Hematopoietic multipotent progenitor cell treated with erythropoietin and hydrocortisone succinate and interleukin-3 and kit ligand, for 8 days (in vitro differentiated cells): Measurements from ENCODE around the gene DPAGT1.
A peak's percentile ranks its signal among the peaks of the same experiment; 100 is the strongest.
"Not testable (repeated sequence)": the region's sequence is repeated elsewhere in the genome, so short reads cannot be mapped to it uniquely, and the experiment has no call there.

Experiments used
- DNase-seq: peaks from one replicate; pipeline ENCODE4 v3.0.0-alpha.2; 2015

Gene DPAGT1

DNA sequence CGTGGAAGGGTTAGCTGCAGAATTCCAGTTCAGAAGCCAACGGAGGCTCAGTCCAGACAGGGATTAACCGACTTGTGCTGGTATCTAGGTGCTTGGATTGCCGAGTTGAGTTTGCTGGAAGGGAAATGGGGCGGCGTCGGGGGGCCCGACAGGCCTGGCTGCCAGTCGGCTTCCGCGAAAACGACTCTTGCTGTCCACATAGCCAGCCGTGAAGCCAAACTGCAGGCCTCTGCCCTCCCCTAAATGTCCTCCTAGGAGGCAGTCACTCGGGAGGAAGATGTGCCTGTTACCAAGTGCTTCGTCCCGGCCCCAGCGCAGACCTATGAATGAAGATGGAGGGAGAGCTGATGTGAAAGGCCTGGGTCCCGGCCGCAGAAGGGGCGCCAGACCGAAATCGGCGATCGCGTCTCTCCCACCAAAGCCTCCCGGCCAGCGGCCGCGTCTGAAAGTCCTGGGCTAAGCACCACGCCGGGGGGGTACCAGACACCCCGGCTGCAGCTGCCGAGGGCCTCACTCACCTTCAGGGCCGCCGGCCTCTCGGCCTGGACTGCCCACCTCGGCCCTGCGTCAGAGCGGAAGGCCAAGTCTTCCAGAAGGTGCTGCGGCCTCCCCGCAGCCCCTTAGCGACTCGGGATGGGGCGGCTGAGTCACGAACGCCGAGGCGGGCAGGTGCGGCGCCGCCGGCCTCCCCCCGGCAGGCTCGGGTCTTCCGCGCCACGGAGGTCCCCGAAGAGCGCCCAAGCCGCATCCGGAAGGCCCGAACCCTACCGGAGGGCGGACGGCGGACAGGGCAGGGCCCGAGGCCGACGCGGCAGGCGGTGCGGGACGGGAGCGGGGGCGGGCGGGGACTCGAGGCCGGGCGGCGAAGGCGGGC is 7.5 kb downstream of the DPAGT1 start:
- peak; percentile 71 for DNase-seq

DNA sequence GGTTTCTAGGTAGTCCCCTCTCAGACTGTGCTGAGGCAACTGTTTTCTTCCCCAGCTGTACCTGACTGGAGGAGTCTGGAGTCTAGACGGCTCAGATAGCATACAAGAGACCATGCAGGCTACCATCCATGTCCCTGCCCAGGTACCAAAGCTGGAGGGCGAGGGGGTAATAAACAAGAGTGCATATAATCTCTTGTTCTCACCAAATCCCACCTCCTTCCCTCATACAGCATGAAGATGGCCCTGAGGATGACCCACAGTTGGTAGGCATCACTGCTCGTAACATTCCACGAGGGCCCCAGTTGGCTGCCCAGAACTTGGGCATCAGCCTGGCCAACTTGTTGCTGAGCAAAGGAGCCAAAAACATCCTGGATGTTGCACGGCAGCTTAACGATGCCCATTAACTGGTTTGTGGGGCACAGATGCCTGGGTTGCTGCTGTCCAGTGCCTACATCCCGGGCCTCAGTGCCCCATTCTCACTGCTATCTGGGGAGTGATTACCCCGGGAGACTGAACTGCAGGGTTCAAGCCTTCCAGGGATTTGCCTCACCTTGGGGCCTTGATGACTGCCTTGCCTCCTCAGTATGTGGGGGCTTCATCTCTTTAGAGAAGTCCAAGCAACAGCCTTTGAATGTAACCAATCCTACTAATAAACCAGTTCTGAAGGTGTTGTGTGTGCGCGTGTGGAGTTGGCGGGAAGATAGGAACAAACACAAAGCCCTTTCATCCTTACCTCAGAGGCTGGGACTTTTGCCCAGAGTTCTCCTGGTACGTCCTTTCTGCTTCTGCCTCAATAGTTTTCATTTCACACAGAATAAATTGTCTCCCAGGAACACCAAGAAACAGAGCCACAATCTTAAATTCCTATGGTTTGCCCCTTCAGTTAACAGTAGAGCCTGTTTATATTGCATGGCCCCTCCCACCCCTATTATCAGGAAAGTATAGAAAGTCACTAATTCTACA is 8.5 kb downstream of the DPAGT1 start:
- peak; percentile 68 for DNase-seq

DNA sequence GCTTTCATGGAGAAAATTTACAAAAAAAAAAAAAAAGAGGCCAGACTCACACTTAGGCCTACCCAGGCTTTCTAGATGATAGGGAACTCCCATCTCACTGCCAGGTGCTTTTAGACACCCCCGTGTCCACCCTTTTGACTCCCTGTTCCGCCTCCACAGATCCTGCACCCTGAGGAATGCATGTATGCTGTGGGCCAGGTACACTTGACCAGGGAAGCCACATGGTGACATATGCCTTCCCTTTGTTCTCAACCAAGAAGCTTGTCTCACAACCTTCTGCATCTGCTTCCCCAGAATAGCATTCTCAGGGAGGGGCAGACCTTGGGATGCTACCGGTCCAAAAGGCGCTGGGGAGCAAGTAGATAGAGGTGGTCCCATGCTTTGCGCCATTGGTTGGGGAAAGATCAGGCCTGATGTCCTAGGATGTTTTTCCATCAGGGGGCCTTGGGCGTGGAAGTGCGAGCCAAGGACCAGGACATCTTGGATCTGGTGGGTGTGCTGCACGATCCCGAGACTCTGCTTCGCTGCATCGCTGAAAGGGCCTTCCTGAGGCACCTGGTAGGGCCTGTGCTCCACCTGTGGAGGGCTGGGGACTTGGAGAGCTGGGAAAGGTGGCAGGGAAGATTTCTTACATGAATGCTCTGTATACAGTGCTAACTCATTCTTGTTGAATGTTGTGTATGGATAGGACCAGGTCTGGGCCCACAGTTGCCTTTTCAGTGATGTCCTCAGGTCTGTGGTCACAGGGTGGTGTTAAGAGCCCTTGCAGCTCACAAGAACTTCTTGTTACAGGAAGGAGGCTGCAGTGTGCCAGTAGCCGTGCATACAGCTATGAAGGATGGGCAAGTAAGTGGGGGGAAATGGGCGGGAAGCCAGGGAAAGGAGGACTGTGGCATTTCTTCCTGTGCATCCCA is 9.4 kb downstream of the DPAGT1 start:
- DNase-seq: peak; percentile 68

GRCh38 chr11:119091178-119091577 is 10.5 kb downstream of the DPAGT1 start:
- DNase-seq: peak; percentile 37

DNA sequence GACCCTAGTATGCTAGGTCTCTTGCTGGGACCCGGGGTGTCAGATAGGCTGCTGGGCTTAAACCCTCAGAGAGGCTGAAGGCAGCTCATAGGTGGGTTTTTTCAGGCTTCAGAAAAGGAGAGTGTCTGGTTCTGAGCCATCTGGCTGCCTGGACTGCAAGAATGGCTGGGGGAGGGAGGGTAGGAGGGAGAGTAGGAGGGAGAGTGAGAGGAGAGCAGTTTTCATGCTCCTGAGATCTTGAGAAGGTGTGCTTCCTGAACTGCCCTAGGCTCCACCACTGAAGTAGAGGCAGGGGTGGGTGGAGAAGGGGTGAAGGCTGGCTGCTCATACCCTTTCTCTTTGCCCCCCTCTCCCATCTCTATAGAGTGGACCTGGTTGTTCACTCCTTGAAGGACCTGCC is 12.3 kb downstream of the DPAGT1 start:
- DNase-seq: peak; percentile 32

DNA sequence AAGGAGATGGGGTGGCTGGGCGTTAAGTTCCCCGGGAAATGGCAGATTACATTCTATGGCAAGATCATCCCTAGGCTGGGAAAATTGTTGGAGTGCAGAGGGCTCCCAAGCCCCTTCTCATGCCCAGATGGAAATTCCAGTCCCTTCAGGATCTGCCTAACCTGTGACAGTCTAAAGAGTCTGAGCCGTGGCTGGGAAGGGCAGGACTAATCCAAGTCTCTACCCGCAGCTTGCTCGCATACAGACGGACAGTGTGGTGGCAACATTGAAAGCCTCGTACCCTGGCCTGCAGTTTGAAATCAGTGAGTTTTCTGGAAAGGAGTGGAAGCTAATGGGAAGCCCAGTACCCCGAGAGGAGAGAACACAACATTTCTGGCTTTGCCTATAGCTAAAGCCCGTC is 13.2 kb downstream of the DPAGT1 start:
- peak; percentile 30 for DNase-seq

DNA sequence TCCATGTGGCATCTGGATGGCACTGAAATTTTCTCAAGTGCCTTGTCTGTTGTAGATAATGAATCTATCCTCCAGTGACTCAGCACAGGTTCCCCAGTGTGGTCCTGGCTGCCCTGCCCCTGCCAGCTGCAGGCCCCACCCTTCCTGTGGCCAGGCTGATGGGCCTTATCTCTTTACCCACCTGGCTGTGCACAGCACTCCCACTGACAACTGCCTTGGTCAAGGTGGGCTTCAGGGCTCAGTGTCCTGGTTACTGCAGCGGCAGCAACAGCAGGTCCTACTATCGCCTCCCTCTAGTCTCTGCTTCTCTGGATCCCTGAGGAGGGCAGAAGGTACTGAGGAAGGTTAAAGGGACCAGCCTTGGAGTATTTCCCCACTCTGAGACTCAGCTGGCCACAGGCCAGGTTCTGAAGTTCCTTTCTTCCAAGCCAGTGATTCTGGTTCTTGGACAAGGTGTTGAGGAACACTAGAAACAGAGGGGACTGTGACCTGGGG is 13.9 kb downstream of the DPAGT1 start:
- peak; percentile 99 for DNase-seq

DNA sequence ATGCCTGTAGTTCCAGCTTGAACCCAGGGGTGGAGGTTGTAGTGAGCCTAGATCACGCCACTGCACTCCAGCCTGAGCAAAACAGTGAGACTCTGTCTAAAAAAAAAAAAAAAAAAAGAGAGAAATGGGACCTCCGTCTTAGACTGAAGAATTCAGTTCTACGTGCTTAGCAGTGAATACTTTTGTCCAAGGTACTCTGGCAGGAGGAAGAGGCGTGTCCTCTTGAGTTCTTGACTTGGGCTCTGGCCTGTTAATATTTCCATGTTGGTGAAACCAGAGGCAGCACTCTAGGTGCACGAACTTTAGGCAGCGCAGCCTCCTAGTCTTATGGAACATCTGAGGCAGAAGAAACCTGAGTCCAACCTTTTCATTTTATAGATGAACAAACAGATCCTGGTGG is 14.5 kb downstream of the DPAGT1 start:
- DNase-seq: peak; percentile 77

GRCh38 chr11:119085437-119085847 is 16.2 kb downstream of the DPAGT1 start:
- peak; percentile 93 for DNase-seq

DNA sequence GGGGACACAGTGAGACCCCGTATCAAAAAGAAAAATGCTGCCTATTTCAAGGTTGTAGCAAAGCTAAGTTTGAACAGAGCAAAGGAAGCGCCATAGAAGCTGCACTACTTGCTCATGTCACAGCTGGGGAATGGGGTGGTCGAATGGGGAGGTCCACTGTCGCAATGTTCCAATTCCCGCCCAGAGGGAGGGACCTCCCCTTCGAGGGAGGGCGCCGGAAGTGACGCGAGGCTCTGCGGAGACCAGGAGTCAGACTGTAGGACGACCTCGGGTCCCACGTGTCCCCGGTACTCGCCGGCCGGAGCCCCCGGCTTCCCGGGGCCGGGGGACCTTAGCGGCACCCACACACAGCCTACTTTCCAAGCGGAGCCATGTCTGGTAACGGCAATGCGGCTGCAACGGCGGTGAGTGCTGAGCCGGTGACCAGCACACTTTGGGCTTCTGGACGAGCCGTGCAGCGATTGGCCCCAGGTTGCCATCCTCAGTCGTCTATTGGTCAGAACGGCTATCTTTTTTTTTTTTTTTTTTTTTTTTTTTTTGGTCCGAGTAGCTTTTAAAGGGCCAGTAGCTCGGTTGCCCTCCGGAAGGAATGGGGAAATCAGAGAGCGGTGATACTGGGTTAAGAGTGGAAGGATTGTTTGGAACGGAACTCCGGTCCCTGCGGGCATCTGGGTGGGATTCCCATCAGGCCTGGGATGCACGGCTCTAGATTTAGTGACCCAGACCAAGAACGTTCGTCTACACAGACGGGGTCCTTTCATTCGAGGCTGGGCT is 16.8 kb downstream of the DPAGT1 start, which contains the start of gene HMBS:
HMBS (plus strand) TSS at position 219 of the 774 bp plus-strand sequence; CDS start at position 372, 153 bp downstream.
- peak; percentile 97 for DNase-seq

DNA sequence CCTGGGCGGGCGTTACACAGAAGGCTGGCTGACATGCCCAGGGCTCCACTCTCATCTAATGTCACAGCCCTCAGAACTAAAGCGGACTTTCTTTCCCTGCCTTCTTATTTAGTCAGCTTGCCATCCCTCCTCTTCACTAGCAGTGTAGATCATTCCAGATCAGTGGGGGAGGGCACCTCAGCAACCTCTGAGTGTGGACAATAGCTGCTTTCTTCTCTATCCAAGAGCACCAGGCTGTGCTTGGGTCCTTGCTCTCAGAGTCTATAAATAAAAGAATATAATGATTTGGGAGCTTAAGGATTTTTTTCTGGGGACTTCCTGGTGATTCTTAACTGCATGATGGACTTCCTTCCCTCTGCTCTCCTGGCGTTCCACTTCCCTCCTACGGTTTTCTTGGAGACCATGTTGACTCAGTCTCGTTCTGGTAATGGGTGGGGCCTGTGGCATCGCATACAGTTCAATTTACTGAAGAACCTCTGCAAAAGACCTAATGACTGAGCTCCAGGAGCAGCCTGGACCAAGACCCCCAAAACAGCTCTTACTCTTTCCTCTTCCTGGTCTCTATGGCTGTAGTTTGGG is 19.9 kb downstream of the DPAGT1 start:
- DNase-seq: no peak

DNA sequence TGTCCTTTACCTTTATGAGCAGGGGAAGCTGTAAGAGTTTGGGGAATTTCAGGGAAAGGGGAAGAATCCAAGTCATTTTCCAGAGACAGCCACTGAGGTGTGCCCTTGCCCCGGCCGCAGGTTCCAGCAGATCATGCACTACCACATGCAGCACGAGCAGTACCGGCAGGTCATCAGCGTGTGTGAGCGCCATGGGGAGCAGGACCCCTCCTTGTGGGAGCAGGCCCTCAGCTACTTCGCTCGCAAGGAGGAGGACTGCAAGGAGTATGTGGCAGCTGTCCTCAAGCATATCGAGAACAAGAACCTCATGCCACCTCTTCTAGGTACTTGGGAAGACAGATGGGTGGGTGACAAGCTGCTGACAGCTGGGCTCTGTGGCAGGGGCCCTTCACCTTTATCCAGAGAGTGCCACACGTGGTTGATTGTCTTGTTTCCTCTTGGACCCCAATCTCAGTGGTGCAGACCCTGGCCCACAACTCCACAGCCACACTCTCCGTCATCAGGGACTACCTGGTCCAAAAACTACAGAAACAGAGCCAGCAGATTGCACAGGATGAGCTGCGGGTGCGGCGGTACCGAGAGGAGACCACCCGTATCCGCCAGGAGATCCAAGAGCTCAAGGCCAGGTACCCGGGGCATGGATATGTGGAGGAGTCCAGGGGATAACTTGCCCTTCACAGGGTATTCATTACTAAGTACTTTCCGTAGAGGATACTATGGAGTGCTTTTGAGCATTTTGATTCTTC is 22.8 kb downstream of the DPAGT1 start:
- DNase-seq: no peak

GRCh38 chr11:119077839-119078238 is 23.8 kb downstream of the DPAGT1 start:
- no peak for DNase-seq

GRCh38 chr11:119067371-119068222 is 34.1 kb downstream of the DPAGT1 start, which contains the start of gene VPS11:
Gene VPS11, plus strand, starts transcription at chr11:119067818. Its CDS starts 6 bp downstream, at chr11:119067824.
- DNase-seq: peak; percentile 97

GRCh38 chr11:119065369-119065768 is 36.3 kb downstream of the DPAGT1 start:
- peak; percentile 87 for DNase-seq

GRCh38 chr11:119062779-119063178 is 38.9 kb downstream of the DPAGT1 start:
- peak; percentile 86 for DNase-seq

- no peak for DNase-seq
Observed at GRCh38 chr11:119061256-119061655, 40.4 kb downstream of the DPAGT1 start.

GRCh38 chr11:119059128-119059527 is 42.5 kb downstream of the DPAGT1 start:
- DNase-seq: not testable (repeated sequence)
